ENCODE results near the gene PDGFC. TPM values are rescaled to one million over a fixed set of nuclear protein-coding genes. Genes with fewer than 3 reads are reported as not detected.
A peak's percentile ranks its signal among the peaks of the same experiment; 100 is the strongest.
"Not testable (repeated sequence)": the region's sequence is repeated elsewhere in the genome, so short reads cannot be mapped to it uniquely, and the experiment has no call there.

Gene PDGFC
- total RNA-seq, 1 donor from 2014 or later = 38.0 TPM

DNA sequence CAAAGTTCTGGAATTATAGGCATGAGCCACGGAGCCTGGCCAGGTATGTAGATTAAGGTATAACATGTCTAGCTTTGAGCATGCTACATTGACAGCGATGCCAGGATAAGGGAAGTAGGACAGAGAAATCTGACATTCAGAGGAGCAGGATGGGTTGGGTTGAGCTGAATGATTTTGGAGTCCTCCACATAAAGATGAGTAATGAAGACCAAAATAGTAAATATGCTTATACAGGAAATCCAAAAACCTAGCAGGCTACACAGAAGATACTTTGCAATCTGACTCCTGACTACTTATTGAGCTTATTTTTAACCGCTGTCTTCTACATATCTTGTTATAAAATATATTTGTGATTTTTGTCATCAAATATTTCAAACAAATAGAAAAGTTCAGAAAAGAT lies 69.7 kb downstream of the PDGFC start:
- peak; percentile 35 for DNase-seq (ENCODE audit: low spot score)

- DNase-seq (ENCODE audit: low spot score) = peak; percentile 14
Observed at GRCh38 chr4:156898373-156899117, 73.1 kb downstream of the PDGFC start.

DNA sequence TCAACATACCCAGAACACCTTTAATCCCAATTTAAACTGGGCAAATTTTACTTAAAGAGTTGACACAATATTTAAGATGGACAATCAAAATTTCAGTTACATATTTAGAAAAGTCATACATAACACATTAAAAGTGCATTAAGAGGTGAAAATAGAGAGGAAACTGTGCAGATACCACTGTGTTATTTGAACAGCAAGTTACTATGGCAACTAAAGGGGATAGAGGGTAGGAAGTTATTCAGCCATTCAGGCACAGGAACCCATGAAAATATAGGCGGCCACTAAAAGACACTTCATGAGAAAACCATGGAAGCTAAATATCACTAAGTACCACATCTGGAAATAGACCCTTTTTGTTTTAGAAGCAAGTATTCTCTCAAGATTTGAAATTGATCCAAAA lies 75.1 kb downstream of the PDGFC start:
- DNase-seq (ENCODE audit: low spot score) = no peak

DNA sequence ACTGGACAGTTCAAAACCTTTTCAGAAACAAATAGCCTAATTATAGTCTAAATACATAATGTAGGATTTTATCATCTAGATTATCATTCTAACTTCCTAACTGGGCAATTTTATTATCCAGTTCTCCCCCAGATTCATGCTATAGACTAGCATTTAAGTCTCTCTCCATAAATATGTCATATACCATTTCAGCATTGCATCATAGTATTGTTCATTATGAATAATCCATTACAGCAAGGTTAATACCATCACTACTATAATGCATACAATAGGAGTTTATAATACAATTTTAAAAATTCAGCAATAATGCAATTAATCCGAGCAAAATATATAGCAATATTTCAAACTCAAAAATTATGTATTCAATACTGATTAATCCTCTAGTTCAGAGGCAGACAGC lies 77.4 kb downstream of the PDGFC start:
- DNase-seq (ENCODE audit: low spot score) = no peak

- peak; percentile 77 for DNase-seq (ENCODE audit: low spot score)
Observed at GRCh38 chr4:156892805-156893204, 78.8 kb downstream of the PDGFC start.

GRCh38 chr4:156889616-156890594 lies 81.7 kb downstream of the PDGFC start:
- DNase-seq (ENCODE audit: low spot score) = no peak

GRCh38 chr4:156888762-156889161 lies 82.8 kb downstream of the PDGFC start:
- no peak for DNase-seq (ENCODE audit: low spot score)

DNA sequence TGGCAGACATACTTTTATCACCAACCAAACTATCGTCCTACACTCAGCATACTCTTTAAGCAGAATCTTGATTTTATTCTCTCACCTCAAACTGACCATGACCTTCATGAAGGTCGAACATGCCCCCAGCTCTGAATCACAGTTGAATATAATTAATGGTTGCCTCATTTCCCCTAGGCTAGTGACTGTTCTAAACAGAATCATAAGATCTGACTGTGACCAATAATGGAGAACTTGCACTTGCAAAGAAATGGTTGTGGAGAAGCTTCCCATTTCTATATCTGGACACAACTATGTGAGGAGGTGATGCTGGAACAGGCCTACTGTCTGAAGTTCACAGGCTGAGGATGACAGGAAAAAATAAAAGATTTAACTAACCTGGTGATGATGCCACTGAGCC lies 85.1 kb downstream of the PDGFC start:
- DNase-seq (ENCODE audit: low spot score) = no peak

DNA sequence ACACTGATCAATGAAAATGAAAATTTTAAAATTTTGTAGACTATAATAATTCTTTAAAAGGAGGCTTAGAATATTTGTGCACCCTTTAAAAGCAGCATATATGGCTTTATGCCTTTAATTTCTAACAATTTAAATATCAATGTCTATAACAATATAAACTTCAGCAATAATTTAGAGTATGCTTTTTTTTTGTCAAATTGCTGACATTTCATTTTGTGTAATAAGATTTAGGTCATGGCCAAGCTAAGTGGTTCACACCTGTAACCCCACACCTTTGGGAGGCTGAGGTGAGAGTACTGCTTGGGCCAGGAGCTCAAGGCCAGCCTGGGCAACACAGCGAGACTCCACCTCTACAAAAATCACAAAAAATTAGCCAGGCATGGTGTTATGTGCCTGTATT lies 86.2 kb downstream of the PDGFC start:
- DNase-seq (ENCODE audit: low spot score) = no peak

DNA sequence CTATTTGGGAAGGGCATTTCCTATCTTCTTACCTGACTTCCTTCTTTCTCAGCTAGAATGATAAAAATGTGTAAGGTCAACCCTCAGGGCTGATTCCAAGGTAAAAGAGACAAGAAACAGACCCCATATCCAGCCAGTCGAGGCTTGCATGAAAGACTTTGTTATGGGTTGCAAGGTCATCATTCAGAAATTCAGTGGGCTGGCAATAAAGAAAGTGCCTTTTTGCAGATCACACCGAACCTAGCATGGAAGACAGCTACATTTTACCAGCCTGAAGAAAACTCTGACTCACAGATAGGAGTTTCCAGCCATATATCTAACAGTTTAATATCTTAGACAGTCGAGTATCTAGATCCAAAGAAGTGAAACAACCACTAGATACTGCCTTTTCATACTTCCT lies 87.4 kb downstream of the PDGFC start:
- DNase-seq (ENCODE audit: low spot score) = peak; percentile 63

DNA sequence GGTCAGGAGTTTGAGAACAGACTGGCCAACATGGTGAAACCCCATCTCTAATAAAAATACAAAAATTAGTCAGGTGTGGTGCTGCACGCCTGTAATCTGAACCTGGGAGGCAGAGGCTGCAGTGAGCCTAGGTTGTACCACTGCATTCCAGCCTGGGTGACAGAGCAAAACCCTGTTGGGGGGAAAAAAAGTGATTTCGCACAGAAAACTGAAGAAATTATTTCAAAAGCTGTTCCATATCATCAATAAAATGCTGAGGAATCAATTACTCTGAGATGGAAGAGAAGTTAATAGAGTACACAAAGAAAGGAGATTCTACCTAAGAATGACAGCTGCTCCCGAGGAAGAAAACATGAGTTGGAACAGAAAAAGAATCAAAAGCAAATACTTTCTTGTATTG lies 95.9 kb downstream of the PDGFC start:
- no peak for DNase-seq (ENCODE audit: low spot score)

DNA sequence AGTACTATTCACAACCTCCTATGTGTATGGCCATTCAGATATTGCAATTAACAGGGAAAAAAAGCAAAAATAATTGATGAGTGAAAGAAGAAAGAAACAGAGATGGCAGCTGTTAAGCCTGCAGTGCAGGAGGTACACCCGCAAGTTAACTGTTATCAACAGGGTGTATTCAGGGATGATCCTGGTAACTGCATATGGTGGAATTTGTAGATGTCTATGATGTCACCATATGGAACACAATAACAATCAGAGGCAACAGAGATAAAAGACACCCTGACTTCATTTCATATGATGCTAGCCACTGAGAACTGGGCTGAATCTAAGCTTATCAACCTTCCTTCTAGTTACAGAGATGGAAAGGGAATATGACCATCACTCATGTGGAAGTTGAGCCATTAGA lies 96.5 kb downstream of the PDGFC start:
- DNase-seq (ENCODE audit: low spot score) = no peak

GRCh38 chr4:156873799-156874198 lies 97.8 kb downstream of the PDGFC start:
- DNase-seq (ENCODE audit: low spot score) = no peak

DNA sequence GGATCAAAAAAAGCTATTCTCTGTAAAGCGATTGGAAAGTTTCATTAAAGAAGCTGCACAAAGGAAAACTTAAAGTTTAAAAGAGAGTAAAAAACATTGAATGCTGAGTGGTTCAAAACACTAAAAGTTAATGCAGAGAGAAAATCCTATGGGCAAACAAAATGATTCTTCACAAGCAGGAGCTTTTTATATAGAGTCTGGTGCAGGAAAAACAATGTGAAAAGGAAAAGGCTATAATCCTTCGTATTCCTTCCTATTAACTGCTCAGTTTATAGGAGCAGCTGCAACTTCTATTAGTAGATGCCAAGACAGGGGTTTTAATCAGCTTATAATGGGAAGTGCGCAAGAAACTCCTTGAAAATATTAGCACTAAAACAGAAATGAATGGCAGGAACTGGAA lies 100.7 kb downstream of the PDGFC start:
- DNase-seq (ENCODE audit: low spot score) = no peak

DNA sequence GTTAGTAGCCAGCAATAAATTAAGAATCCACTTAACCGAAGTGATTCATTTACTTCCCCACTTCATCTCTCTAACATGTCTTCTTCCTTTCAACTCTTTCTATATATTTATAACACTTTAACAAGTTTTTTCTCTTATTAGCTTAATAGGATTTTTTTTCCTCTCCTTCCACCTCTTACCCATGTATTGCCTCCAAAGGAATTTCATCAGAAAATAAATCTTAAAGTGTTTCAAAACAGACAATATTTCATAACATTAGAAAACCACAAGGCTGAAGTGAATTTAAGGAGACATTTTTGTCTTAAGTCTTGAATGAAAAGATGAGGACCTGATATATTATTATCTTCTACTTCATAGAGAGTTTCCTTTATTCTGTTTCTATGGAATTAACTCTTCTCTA lies 101.5 kb downstream of the PDGFC start:
- DNase-seq (ENCODE audit: low spot score) = no peak

- not testable (repeated sequence) for DNase-seq (ENCODE audit: low spot score)
Observed at GRCh38 chr4:156866088-156866487, 105.5 kb downstream of the PDGFC start.

DNA sequence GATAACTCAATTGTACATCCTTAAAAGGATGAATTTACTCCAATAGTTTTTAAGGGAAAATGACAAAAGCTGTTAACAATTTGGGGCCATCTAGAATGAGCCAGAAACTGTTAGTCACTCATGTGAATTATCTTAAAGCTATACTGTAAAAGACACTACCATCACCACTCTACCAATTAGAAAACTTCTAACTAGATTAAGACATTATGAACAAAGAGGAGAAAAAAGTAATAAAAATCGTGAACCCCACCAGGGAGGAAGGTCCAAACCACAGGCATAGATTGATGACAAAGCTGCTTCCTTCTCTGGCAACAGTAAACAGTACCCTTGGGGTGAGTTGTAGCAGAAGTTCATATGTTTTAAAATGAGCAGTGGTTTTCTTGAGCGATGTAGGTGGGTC lies 106.1 kb downstream of the PDGFC start:
- DNase-seq (ENCODE audit: low spot score) = no peak

DNA sequence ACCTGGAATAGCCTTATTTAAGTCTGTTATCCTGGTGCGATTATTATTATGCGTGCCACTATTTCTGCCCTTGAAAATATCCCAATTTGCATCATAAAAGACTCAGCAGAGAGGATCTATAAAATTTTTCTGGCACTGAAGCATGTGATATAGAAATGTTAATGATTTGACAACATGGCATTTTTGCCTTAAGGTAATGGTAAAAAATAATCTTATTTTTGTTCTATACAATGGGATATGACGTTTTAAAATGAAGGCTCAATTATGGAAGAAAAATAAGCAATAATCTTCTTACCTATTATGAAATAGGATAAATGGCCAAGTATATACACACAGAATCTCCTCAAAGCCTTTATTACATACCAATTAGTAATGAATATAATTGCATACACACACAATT lies 113.5 kb downstream of the PDGFC start:
- no peak for DNase-seq (ENCODE audit: low spot score)

- DNase-seq (ENCODE audit: low spot score) = no peak
Observed at GRCh38 chr4:156838761-156839160, 132.8 kb downstream of the PDGFC start.

- DNase-seq (ENCODE audit: low spot score) = no peak
Observed at GRCh38 chr4:156837625-156838345, 133.8 kb downstream of the PDGFC start.

DNA sequence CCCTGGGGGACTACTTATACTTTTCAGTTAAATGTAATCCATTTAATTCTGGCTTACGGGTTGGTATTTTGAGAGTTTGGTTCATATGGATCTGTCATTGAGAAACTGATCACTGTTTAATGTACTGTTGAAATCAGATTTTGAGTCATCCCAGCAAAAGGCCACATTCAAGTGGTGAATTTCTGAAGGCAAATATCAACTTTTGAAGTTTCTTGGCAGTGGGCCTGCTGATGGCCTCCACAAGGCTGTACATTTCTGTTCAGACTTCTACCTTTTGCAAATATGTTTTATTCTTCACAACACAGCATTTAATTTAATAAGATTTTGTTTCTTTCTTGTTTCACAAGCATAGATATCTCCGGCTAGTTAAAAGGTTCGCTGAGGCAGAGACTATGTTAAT lies 138.7 kb downstream of the PDGFC start:
- no peak for DNase-seq (ENCODE audit: low spot score)

- DNase-seq (ENCODE audit: low spot score) = no peak
Observed at GRCh38 chr4:156830351-156830750, 141.2 kb downstream of the PDGFC start.
